HL-60/S4 (cell line): Measurements from ENCODE around the gene WNT2B.

Experiments
- in situ Hi-C: fragments of 300-500 bp; cut with MboI; formaldehyde crosslinking; loops from 2 replicates; pipeline ENCODE4 v1.14.3; 2022; ENCODE audit warnings: low sequenced_read_pairs

Gene WNT2B

DNA sequence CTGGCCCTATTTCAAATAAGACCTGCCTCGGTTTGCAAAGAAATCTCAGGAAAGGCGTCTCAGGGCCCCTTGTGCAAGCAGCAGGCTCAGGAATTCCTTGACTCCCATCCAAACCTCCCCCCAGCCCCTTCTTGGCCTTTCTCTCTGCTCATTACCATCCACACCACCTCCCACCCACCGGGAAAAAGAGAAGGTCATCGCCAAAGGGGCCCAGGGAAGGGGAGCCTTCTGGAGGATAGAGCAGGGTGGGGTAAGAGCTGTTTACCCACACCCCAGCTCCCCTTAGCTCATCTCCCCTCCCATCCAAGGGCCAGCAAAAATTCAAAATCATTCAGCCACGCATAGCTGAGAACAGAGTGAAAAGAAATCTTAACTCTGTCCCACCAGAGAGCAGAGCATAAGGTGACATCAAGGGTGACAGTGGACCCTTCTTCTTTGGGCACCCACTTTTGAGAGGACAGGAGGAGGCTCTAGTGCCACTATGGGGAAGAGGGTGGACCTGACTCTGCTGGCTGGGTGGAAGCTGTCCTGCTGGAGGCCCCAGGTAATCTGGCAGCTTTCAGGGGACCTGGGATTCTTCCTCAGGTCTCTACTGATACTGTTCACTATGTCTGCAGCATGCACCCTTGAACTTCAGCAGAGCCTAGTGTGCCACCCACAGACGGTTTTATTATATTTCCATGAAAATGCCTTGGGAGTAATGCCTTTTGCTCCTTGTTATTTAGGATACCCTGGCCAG is 3.9 kb upstream of the WNT2B start:
- in situ Hi-C loops = no loop called here

DNA sequence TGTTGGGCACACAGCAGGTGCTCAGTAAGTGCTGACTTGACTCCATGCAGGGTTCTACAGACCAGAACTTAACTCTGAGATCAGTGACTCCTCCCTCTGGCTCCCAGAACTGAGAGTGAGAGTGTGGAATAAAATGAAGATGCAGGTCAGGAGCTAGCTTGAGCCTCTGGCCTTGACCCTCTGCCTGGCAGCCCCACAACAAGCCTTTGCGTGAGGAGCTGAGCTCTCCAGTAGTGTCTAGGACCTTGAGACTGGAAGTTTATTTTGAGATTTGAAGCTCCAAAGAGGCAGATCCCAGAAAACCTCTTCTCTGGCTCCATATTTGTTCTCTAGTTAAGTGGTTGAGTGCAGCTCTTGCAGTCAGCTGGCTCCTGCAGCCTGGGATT is 3.4 kb upstream of the WNT2B start:
- in situ Hi-C loops = no loop called here

DNA sequence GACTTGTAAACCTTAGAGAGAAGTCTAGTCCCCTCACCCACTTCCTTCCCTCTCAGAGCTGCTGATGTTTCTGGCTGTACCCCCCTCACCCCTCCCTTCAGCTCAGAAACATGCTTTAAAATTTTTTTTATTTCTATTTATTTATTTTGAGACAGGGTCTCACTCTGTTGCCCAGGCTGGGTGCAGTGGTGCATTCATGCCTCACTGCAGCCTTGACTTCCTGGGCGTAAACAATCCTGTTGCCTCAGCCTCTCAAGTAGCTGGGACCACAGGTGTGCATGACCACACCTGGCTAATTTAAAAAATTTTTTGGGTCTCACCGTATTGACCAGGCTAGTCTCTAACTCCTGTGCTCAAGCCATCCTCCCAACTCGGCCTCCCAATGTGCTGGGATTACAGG is 2.9 kb upstream of the WNT2B start:
- in situ Hi-C loops = no loop called here

DNA sequence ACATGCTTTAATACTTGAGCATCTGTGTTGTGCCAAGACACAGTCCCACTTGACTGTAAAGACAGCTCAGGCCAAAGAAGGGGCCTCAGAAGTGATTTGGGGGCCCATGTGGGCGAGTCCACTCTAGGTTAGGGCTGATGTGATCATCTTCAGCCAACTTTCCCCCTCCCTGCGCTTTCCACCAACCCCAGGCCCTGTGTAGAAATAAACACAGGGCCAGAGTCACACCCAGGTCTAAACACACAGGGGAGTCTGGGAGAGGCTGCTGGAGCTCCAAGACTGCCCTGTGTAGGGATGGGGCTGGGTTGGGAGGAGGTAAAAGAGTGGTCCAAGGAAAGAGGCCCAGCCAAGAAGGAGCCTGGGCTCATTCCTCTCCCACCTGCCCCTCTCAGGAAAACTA is 2.5 kb upstream of the WNT2B start:
- in situ Hi-C loops = no loop called here

DNA sequence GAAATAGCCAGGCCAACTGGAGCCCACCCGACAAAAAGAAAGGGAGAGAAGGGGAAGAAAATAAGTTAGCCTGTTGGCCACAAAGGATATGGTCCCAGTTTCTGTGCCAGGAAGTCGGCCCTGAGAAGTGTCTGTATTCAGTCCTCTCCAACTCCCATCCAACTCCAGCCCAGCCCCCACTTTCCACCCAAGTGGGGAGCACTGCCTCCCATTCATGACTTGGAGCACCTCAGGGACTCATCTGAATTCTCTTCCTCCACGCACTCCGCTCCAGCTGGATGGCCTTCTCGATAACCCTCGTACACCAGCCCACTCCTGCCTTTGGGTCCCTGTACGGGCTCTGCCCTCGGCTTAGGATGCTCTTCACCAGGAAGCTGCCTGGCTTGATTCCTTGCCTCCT is 2.0 kb upstream of the WNT2B start:
- in situ Hi-C loops = no loop called here

DNA sequence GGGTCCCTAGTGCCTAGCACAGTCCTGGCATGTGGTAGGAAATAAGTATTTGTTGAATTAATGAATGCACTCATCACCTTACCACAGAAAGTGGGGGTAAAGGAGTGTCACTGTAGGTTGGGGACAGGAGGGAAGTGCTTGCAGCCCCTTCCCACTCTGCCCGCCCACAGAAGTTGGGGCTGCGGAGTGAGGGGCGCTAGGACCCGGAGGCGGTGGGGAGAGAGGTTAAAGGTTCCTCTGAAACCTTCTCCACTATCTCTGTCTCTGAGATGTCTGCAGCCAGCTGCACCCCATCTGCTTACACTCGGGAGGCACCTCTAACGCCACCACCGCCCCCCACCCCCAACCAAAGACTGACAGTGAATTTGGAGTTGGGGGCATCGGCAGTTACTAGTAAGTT is 1.4 kb upstream of the WNT2B start:
- in situ Hi-C loops = no loop called here

DNA sequence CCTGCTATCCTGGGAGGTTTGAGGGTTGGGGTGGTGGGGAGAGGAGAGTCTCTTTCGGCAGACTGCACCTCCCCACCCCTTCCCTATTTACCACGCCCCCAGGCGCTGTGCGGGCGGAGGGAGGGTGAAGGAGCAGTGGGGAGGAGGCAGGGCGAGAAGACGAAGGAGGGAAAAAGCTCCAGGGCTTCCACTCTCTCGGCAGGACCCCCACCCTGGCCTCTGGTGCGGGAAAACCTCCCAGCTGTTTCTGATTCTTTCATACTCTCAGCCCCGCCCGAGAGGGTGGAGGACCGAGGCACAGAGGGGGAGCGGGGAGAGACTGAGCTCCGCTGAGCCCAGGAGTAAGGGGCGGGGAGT is 866 bp upstream of the WNT2B start:
- in situ Hi-C loops = no loop called here

DNA sequence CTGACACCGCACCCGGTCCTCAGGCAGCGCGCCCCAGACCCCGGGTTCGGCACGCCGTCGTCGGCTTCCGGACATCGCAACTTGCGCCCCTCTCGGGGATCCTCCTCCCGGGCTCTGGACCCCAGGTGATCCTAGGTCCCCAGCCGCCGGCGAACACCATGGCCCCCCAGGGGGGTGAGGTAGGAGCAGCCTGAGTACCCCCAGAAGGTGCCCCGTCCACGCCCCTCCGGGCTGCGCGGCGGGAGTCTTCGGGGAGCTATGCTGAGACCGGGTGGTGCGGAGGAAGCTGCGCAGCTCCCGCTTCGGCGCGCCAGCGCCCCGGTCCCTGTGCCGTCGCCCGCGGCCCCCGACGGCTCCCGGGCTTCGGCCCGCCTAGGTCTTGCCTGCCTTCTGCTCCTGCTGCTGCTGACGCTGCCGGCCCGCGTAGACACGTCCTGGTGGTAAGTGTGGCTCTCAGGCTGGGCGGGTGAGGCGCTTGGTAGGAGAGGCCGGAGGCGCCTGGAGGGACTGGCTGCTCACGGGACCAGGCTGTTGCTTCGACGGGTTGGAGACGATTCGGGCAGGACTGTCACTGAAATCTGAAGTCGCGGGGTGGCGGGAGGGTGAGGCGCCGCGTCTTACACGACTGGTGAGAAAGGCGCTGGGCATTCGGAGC is 367 bp downstream of the WNT2B start:
- in situ Hi-C loops = no loop called here

DNA sequence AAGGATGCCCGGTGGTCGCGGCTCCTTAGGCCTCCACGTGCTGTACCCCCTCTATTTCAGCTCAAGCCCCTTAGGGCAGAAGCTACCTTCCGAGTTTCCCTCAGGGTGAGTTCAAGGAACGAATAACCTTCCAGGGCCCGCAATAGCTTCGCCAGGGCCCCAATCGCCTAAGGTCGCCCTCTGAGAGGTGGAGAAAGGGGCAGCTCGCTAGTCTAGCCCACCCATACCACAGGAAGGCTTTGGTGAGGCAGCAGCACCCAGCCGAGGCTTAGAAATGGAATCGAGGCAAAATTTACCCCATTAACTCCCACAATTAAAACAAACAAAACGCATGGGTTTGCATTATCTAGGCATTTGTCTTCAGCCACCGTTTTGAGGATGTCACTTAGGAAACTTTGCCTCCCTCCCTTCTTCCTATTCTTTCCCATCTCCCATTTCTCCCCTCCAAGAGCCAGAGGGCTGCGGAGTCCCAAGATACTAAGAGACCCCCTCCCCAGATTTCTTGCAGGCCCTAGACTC is 954 bp downstream of the WNT2B start:
- in situ Hi-C loops = no loop called here

DNA sequence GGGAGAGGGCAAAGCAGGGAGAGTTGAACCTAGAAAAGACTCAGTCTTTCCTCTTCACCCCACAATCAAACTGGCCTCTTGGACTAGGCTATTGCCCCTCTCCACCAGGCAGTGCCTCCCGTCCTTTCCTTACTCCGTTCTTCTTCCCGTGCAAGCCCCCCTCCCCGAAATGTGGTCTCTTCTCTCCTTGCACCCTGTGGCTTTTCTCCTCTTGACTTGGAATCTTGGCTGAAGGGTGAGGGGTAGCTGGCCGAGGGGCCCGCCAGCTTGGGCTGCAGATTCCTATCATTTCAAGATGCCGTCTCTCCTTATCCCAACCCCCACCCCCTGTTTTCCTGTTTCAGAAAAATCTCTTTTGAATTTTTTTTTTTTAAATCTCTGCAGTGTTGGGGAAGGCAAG is 1.6 kb downstream of the WNT2B start:
- in situ Hi-C loops = no loop called here

DNA sequence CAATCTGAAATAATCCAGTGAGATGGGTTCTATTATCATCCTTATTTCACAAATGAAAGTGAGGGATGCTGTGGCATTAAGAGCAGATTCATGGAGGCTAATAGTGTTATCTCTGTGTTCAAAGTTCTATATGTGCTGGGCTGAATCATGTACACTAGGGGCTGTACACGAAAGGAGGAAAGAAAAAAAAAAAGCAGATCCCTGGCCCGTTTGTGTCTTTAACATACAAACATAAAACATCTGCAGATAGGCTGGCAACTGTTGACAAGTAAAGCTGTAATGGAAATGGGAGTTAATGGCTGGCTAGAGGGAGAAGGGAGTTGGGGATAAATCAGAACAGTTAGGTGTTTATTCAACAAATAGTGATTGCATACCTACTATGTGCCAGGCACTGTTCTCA is 3.1 kb downstream of the WNT2B start:
- in situ Hi-C loops = no loop called here

DNA sequence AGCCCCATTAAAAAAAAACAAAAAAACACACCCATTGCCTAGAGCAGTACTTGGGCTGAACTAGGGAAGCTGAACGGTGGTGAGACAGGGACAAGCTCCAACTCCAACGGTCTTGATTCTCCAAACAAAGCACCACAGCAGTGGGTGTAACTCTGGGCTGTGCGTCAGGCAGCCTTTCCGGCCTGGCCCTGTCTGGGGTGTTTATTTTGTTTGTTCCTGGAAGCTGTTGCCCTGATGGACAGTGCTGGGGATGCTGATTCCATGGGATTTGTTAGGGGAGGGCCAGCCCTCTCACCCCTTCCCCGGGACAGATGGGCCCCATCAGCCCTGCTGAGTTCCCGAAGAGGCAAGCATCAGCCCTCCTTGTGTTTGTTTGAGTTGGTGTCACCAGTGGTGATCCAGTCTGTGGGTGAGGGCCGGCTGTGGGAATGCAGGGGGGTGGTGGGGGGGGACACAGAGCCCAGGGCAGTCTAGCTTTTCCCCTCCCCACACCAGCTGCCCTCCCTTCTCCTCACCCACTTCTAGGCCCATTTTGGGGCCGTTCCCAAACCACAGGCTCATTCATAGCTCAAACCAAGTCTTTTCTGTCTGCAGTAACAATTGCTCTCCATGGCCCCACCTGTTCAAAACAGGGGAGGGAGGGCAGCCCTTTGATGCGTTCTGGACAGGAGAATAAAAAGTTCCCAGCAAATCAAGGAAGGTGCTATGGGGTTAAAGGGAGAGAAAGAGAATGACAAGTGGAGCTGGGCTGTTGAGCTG is 4.5 kb downstream of the WNT2B start:
- in situ Hi-C loops = no loop called here

DNA sequence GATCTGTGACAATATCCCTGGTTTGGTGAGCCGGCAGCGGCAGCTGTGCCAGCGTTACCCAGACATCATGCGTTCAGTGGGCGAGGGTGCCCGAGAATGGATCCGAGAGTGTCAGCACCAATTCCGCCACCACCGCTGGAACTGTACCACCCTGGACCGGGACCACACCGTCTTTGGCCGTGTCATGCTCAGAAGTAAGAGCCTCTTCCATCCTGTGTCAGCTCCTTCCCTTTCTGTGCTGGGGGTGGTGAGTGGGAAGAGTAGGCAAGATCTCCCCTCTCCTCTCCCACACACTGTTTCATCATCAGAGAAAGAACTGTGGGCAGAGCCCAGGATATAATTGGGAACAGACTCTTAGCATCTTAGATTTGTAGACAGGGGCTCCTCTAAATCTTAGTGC is 6.1 kb downstream of the WNT2B start:
- in situ Hi-C loops = no loop called here

DNA sequence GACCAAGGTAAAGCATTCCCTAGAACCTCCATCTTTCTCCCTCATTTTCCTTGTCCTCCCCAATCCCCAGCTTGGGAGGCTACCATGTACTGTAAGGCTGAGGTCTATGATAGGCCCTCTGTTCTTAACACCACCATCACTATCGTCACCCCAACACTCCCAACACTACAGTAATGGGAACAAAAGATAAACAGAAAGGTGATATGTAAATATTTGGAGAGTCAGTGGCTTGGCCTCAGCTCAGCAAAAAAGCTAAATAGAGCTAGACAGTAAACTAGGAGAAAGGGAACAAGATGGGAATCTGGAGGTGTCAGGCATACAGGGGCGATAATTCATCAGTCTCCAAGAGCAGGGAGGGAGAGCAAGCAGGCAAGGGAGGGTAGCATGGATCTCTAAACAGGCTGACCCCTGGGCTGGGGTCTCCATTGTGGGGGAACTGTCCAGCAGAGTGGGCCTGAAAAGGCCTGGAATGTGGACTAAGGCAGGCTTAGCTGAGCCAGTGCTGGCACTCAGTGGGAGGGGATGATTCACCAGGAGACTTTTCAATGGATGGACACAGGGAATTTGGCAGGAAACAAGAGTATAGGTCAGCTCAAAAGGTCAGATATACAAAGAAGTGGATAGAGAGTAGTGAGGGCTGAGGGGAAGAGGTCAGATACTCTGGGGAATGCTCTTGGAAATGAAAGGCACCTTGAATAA is 6.7 kb downstream of the WNT2B start:
- in situ Hi-C loops = no loop called here

DNA sequence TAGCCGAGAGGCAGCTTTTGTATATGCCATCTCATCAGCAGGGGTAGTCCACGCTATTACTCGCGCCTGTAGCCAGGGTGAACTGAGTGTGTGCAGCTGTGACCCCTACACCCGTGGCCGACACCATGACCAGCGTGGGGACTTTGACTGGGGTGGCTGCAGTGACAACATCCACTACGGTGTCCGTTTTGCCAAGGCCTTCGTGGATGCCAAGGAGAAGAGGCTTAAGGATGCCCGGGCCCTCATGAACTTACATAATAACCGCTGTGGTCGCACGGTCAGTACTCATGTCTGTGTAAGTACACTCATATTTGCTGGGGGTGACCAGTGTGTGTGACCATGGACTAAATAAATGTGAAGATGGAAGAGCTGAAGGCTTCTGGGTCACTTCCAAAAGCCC is 7.4 kb downstream of the WNT2B start:
- in situ Hi-C loops = no loop called here

DNA sequence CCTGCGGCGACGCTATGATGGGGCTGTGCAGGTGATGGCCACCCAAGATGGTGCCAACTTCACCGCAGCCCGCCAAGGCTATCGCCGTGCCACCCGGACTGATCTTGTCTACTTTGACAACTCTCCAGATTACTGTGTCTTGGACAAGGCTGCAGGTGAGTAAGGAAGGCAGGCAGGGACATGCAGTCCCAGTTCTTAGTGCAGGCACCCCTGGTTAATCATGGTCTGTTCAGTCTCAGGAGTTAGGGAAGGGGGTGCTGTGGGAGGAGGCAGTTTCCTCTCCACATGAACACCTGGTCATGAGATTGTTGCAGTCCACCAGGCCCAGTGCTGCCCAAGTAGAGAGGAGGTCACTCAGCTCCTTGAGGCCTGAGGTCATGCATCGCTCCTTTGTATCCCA is 8.5 kb downstream of the WNT2B start:
- in situ Hi-C loops = no loop called here

DNA sequence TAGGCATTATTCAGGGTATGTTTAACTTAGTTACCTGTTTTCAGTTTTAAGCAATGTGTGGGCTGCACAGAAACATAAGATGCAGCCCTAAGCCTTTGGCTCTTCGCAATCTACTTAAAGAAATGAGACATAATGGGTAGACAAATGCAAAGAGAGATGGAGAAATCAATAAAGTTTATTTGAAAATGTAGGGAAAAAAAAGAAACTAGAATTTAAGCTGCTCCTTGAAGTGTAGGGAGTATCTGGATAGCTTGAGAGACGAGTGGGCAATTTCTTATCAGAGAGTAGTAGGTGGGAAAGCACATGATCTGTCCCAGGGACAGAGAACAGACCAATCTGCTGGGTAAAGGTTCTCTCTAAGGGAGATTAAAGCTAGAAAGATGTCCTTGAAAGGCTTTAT is 8.9 kb downstream of the WNT2B start:
- in situ Hi-C loops = no loop called here

DNA sequence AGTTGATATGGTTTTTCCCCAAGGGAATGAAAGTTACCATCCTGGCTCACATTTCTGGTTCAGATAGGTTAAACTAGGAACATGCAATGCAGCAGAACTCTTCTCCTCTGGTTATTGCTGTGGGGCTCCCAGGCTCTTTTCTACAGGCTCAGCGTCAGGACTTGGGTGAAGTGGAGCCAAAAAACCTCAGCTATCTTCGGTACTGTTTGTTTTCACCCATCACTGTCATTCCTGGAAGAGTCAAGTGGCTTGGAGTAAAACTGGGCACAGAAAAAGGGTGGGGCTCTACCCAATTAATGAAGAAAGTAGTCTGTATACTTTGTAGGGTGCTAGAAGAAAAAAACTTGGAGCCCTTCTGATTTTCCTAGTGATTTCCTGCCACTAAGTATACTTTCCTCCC is 9.4 kb downstream of the WNT2B start:
- in situ Hi-C loops = no loop called here

DNA sequence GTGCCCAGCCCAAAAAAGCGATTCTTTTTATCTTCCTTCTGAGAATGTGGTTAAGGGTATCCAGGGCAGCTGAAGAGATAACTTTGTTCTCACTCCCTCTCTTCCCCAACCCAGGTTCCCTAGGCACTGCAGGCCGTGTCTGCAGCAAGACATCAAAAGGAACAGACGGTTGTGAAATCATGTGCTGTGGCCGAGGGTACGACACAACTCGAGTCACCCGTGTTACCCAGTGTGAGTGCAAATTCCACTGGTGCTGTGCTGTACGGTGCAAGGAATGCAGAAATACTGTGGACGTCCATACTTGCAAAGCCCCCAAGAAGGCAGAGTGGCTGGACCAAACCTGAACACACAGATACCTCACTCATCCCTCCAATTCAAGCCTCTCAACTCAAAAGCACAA is 11.4 kb downstream of the WNT2B start:
- in situ Hi-C loops = no loop called here

DNA sequence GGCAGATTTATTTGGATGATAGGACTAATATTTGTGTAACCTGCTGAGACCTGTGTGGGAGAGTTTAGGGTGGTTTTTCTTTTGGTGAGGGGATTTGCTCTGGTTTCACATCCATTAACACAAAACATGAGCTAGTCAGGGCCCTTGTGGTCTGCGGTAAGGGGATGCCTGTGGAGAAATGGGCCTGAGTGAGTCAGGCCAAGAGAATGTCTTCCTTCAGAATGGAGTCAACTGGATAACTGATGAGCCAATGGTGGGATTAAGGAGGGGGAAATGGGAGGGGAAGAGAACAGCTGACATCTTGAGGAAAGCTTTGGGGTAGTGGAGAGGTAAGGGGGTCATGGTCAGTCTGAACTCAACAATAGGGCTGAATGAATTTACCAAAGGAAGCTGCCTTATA is 13.9 kb downstream of the WNT2B start:
- in situ Hi-C loops = no loop called here

DNA sequence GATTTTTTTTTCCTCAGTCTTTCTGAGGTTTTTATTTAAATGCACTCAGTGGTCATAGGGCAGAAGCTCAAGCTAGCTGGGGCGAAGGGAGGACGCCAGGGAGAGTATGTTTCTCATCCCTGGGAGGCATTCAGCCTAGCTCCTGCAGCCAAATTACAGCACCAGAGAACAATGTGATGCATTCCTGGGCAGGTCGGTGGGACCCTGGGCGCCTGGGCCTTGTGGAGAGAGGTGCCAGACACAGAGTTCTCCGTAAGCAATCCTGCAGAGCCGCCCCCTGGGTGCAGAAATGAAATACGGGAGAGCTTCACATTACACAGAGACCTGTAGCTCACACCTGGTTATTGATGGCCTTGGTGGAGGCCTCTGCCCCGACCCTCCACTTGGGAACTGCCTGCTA is 15.5 kb downstream of the WNT2B start:
- in situ Hi-C loops = no loop called here

DNA sequence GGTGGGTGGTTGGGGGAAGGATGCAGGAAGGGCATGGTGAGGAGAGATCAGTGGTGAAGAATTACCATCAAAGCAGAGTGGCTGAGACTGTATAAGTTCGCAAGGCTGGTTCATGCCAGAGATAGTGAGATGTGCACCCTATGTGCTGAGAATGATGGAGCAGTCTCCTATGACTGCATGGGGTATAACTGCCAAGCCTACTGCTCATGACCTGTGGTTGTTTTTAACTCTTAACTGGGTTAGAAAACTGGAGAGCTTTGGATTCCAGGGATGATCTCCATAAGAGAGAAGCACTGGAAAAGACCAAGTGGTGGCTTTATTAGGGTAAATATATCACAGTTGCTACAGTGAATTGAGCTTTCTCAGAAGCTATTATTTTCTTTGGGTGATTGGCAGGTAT is 16.2 kb downstream of the WNT2B start:
- in situ Hi-C loops = no loop called here
